ENCODE results near the gene ADAMTS8. TPM values are rescaled to one million over a fixed set of nuclear protein-coding genes. Genes with fewer than 3 reads are reported as not detected.
"Not testable (repeated sequence)": the region's sequence is repeated elsewhere in the genome, so short reads cannot be mapped to it uniquely, and the experiment has no call there.

ADAMTS8 gene
- total RNA-seq, 4 donors from 2014 or later = 0.38 to 0.56 TPM; not detected in 2

DNA sequence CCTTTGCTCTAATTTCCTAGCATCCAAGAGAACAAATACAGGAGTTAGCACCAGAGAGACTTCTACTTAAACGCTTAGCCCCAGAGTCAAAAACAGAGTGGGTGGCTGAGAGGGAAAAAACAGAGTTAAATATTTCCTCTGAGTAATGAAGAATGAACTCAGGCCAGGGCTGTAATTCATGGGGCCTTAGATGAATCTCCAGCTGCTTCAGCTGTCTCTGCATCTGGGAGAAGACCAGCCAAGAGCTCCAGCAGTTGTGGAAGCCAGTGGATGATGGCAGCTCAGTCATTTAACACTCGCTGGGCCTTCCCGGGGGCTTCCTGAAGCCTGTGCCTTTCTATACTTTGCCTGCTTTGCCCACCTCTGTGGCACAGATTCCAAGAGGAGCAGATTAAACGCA is 14.3 kb upstream of the ADAMTS8 start:
- no peak for TF ChIP-seq CTCF (IDR thresholded peaks at IDR 0.05)
- 53 to 85% methylated on average over 4 of the region's 4 CpGs for WGBS, 2 donors
- Histone ChIP-seq H3K4me3 (replicated peaks in 1 of 3) (no peak overlapping the region), H3K9me3 (no peaks in the 10 kb centered on the region), H3K27me3 (no peaks in the 10 kb centered on the region), H3K27ac (no peak overlapping the region), H3K4me1 (no peaks in the 10 kb centered on the region), H3K36me3 (no peaks in the 10 kb centered on the region)
- intact Hi-C loops (cut with DNase I) = no loop called here
- no peak for DNase-seq

DNA sequence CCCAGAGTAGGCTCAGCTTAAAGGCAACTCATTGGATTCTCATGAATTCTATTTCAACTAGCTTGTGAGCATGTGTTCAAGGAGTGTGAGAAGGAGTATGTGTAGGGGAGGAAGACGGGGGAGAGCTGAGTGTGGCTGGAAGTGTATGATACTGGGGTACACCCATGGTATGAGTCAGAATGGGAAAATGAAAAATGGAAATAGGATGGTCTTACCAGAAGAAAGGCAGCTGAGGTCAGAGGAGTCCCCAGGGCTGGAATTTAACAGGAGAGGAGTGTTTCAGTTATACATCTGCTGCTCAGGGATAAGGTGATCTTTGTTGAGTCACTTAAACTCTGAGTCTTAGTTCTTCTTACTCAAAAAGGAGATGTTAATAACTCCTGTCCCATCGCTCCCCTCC is 13.3 kb upstream of the ADAMTS8 start:
- Histone ChIP-seq H3K27ac (no peak overlapping the region), H3K9me3 (no peaks in the 10 kb centered on the region), H3K4me3 (replicated peaks in 1 of 3) (no peak overlapping the region), H3K36me3 (no peaks in the 10 kb centered on the region), H3K4me1 (no peaks in the 10 kb centered on the region), H3K27me3 (no peaks in the 10 kb centered on the region)
- intact Hi-C loops (cut with DNase I) = no loop called here
- TF ChIP-seq POLR2A (IDR thresholded peaks at IDR 0.05) (no peak), CTCF (IDR thresholded peaks at IDR 0.05) (no peak)
- WGBS, 2 donors = 96 to 97% methylated on average over 2 of the region's 2 CpGs
- no peak for DNase-seq

GRCh38 chr11:130439876-130440275 is 11.5 kb upstream of the ADAMTS8 start:
- WGBS, 2 donors = 78 to 91% methylated on average over 6 of the region's 6 CpGs
- intact Hi-C loops (cut with DNase I) = loop anchor here (10.0 kb wide), 1 partner anchor 385 kb away; no protein-coding TSS in a partner anchor
- TF ChIP-seq POLR2A (IDR thresholded peaks at IDR 0.05) (no peak), CTCF (IDR thresholded peaks at IDR 0.05) (no peak)

GRCh38 chr11:130439160-130439519 is 10.7 kb upstream of the ADAMTS8 start:
- TF ChIP-seq CTCF (IDR thresholded peaks at IDR 0.05) = no peak
- DNase-seq = no peak
- Histone ChIP-seq H3K9me3 (no peaks in the 10 kb centered on the region), H3K36me3 (no peaks in the 10 kb centered on the region), H3K4me3 (replicated peaks in 1 of 3) (no peak overlapping the region), H3K27me3 (no peaks in the 10 kb centered on the region), H3K4me1 (peaks cover 6 to 11% of the 10 kb centered on the region in 2 donors), H3K27ac (no peak overlapping the region)
- intact Hi-C loops (cut with DNase I) = loop anchor here (10.0 kb wide), 1 partner anchor 386 kb away; no protein-coding TSS in a partner anchor
- 80 to 87% methylated on average over 4 of the region's 4 CpGs for WGBS, 2 donors

More at GRCh38 chr11:130439876-130440275, 11.5 kb upstream of the ADAMTS8 start:
- H3K4me1 ChIP-seq = peaks cover 6 to 11% of the 10 kb centered on the region in 2 donors
- H3K36me3 ChIP-seq = no peaks in the 10 kb centered on the region
- no peaks in the 10 kb centered on the region for H3K27me3 ChIP-seq
- no peak overlapping the region for H3K4me3 ChIP-seq (replicated peaks in 1 of 3)
- no peak for DNase-seq
- H3K27ac ChIP-seq = no peak overlapping the region
- no peaks in the 10 kb centered on the region for H3K9me3 ChIP-seq

GRCh38 chr11:130438401-130439159 is 10.2 kb upstream of the ADAMTS8 start:
- not testable (repeated sequence) for H3K36me3 ChIP-seq; H3K4me3 ChIP-seq (replicated peaks in 1 of 3); DNase-seq; H3K27me3 ChIP-seq; H3K27ac ChIP-seq; H3K9me3 ChIP-seq
- 93 to 96% methylated on average over 10 of the region's 10 CpGs for WGBS, 2 donors
- intact Hi-C loops (cut with DNase I) = loop anchor here (10.0 kb wide), 1 partner anchor 386 kb away; no protein-coding TSS in a partner anchor
- peaks cover 6 to 11% of the 10 kb centered on the region in 2 donors for H3K4me1 ChIP-seq

All from thyroid gland (tissue), 4 donors.